ENCODE data around the gene CACNA1C.

Gene CACNA1C

DNA sequence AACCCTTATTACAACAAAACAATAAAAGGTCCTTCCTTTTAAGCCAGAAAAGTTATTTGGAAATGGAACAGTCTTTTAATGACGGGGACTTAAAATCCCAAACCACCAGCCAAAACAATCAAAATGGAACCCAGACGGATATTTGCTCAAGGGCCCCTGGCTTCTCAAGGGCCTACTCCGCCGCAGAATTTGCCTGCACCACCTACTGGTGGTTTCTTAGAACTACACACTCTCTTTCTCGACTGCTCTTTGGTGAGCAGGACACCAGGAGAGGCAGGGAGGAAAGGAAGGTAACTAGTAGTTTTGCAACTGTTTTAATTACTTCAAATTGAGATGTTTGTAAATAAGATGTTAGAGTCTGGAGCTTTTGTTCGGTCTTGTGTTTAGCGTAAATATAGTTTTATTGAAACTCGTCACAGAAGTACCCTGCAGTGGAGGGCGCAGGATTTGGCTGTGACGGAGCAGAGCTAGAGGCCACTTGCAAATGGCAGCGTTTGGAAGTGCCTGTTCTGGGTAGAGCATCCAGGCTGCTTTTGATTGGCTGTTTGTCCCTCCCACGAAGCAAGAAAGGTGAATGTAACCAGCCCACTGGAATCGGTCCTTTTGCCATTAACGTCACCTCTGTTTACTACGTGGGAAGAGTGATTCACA is 238.5 kb downstream of the CACNA1C start:
- no peak for DNase-seq (ENCODE audit: low read depth in 2 of 3, low spot score in 2 of 3)

DNA sequence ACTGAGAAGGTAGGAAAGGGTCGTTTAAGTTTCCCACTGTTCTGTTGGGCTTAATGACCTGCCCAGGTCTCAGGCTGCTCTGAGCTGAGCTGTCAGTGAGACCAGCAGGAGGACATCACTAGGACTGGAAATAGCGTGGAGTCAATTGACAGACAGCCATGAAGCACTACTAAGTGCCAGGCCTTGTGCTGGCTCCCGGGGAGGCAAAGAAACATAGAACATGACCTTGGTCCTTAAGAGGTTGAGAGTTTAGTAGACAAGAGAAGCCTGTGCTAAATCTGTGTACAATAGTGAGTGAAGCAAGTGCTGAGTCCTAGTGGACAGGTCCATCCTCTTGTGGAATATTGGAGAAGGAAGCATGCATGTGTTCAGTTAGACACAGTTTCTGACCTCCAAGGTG is 239.2 kb downstream of the CACNA1C start:
- DNase-seq (ENCODE audit: low read depth in 2 of 3, low spot score in 2 of 3), result no peak

DNA sequence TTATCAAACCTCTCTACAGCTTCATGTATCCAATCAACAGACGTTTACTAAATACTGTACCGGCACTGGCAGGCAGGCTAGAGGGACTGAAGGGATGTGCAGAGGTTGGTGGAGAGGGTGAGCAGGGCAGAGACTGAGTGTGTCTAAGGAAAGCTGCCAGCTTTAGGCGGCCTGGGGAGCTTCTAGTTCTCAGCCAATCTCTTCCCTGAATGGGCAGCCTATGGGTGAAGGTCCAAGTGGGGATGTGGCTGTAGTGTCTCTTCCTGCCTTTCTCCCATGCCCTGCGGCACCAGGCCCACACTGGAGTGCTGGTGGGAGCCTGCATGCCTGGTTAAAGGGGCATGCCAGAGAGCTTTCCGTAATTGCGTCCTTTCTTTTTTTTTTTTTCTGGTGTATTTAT is 239.8 kb downstream of the CACNA1C start:
- DNase-seq (ENCODE audit: low read depth in 2 of 3, low spot score in 2 of 3), result no peak

DNA sequence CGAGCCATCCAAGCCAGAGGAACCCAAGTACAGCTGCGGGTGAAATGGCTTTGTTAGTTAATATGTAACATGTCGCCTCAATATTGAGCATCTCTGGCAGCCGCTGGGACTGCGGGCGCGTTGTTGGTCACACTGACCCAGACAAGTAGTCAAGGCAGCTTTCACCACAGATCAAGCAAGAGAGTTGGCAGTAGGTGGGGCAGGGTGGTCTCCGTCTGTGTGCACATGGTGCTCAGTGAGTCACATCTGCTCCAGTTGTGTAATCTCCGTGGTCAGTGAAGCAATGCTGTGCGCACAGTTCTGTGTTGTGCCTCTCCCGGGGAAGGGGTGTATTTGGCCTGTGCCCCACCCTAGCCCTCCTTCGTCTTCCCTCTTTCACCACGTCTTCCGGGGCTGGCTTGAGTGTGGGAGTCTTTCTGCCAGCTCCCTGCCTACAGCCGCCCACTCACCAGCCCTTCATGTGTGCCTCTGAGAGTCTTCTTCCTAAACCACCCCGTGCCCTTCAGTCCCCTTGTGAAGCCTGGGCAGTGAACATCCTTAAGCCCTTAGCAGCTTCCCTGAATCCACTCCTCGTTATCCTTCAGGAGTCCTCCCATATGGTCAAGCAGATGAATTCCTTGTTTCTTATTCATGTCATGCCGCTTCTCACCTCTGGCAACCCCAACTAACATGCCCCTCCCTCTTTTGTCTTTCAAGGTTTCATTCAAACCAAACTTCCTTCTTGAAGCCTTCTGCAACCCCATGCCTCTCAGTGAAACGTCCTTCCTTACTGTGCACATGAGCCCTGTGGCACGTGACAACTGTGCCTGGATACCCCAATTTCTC is 242.1 kb downstream of the CACNA1C start:
- no peak for DNase-seq (ENCODE audit: low read depth in 2 of 3, low spot score in 2 of 3)

DNA sequence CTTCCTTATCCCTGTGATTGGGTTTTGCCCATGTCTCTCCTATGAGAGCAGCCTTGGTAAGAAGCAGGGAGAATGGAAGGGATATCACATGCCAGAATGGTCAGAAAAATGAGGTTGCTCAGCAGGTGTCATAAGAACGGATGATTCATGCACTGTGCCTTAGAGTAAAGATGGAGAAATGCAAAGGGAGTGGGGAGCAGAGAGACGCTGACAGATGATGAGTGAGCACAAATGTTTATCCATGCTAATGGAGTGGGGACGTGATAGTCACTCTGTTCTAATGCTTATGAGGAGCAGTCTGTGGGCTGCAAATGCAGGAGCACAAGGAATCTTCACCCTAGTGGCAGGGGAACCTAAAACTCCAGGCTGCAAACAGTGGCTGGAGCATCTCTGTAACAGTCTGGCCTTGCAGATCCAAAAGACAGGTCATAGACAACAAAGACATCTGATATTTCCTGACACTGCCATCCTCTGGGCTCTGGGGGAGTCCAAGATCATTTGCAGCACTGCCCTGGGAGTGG is 243.2 kb downstream of the CACNA1C start:
- DNase-seq (ENCODE audit: low read depth in 2 of 3, low spot score in 2 of 3), result no peak

DNA sequence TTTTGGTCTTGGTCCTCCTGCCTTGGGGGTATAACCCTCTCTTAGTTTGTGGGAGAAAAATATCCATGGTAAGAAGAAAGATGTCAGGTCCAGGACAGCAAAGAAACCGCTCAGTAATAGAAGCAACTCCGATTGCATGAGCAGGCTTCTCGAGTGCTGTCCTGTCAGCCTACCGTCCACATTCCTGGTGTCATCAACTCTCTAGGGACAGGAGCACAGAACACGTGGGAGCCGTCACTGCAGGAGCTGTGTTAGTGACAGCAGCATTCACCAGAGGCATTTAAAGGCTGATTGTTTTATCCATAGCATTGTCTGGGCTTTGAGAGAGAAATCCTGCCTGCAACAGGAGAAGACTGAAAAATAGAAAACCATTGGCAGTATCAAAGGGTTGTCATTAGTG is 244.2 kb downstream of the CACNA1C start:
- DNase-seq (ENCODE audit: low read depth in 2 of 3, low spot score in 2 of 3), result no peak

DNA sequence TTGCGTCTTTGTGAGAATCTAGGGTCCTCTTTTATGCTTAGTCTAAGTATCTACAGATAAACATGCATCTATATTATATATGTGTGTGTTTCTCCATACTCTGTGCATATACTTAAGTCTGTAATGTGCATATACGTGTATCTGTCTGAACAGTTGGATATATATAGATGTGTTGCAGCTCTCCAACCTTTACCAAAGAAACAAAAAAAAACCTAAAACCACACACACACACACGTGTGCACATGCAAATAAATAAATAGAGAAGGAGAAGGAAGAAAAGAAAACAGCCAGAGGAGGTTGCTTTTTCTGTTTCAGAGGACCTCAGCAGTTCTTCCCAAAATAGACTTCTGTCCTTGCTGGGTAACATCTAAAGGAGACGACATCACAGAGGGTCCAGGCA is 244.9 kb downstream of the CACNA1C start:
- DNase-seq (ENCODE audit: low read depth in 2 of 3, low spot score in 2 of 3), result no peak

DNA sequence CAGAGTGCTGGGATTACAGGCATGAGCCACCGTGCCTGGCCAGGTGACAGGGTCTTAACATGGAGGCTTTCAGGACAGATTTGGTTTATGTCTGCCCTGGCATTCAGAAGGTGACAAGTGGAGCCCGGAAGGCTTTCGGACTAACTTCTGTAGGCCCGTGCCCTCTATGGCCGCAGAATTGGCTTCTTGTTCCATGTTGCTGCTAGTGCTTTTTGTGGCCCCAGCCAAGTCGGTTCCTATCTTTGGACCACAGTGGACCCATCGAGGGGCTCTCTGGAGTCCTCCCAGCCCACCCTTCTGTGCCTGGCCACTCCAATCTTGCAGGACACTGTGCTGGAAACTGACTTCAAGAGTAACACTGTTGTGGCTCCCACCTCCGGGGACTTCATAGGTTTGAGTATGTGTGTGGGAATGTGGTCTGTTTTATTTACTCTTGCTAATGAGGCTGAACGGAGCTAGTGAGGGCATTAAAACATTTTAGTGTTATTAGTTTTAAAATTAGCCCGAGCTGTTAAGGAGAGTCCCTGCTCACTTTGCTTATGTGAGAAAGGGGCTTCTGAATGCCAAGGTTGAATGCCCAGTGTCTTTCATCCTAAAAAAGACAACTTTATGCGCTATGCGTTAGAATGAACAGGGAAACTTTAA is 245.9 kb downstream of the CACNA1C start:
- DNase-seq (ENCODE audit: low read depth in 2 of 3, low spot score in 2 of 3), result no peak

DNA sequence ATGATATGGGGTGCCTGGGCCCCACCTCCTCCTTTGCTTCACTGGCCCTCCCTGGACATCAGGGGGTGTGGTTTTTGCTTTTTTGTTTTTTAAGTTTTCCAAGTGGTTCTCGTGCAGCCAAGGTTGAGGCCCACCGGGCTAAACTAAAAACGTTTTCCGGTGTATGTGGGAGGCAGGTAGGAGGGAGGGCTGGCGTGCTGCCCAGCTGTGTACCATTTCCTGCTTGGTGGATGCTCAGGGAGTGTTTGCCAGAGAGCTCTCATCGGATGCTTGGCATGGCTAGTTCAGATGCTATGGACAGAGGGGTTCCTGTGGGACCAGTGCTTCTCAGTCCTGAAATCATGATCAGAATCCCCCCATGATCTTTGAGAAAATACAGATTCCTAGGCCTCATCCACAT is 246.4 kb downstream of the CACNA1C start:
- no peak for DNase-seq (ENCODE audit: low read depth in 2 of 3, low spot score in 2 of 3)

DNA sequence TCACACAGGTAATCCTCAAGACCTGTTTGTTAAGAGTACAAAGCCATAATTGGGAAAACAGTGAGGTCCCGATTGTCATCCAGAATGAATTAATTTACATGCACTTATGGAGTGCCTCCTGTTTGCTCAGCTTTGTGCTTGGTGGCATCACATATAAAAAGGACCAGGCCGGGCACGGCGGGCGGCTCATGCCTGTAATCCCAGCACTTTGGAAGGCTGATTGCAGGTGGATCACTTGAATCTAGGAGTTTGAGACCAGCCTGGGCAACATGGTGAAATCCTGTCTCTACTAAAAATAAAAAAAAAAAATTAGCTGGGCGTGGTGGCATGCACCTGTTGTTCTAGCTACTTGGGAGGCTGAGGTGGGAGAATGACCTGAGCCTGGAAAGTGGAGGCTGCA is 247.4 kb downstream of the CACNA1C start:
- DNase-seq (ENCODE audit: low read depth in 2 of 3, low spot score in 2 of 3), result no peak

DNA sequence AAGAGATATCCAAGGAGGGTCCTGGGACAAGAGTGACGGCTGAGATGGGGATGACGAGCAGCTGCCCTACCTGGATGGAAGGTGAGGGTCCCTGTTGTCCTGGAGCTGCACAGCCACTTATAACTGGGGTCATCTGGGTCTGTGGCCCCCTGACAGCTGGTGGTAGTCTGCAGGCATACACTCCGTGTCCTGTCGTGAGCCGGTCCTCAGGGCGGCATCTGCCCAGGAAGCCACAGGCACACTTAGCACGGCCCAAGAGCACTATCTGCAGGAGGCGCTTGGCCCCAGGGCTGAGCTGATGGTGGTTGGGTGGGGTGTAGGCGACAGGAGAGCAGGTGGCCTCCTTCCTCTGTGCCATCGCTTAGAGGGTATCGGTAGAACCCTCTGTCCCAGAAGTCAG is 248.1 kb downstream of the CACNA1C start:
- DNase-seq (ENCODE audit: low read depth in 2 of 3, low spot score in 2 of 3), result no peak

DNA sequence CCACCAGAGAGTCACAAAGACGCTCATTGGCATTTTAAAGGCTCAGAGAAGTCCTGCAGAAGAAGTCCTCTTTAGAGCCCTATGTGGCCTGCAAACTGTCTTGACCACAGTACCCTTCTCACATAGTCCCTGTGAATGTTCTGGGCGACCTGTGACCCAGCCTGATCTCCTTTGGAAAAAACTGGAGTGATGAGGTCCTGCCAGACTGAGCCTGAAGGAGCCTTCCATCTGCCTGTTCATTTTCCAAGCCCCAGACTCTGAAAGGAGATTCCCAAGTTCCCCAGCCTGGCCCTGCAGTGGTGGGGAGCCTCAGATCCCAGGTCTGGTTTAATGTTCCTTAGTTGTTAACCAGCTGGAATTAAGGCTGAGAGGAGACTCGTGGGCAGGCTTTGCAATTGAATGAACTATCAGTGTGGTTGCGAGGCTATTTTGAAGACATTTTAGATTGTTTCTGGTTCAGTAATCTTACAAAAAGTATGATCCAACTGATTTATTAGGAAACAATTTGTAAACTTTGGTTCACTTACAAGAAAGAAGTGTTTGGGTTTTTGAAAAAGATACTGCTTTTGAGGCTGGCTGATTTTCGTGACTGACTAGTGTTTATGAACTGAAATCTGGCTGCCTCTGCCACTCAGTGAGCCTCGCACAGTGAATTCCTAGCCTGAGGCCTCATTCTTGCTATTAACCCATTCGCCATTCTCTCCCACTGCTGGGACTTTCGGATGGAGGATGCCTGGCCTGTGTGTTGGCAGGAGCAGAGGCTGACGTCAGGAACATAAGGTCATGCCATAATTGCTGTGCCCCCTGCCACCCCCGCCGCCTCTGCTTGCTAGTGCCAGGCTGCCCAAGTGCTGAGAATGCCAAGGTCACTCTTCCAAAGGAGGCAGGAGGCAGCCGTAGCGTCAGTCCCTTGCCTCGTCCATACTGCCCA is 249.0 kb downstream of the CACNA1C start:
- no peak for DNase-seq (ENCODE audit: low read depth in 2 of 3, low spot score in 2 of 3)

DNA sequence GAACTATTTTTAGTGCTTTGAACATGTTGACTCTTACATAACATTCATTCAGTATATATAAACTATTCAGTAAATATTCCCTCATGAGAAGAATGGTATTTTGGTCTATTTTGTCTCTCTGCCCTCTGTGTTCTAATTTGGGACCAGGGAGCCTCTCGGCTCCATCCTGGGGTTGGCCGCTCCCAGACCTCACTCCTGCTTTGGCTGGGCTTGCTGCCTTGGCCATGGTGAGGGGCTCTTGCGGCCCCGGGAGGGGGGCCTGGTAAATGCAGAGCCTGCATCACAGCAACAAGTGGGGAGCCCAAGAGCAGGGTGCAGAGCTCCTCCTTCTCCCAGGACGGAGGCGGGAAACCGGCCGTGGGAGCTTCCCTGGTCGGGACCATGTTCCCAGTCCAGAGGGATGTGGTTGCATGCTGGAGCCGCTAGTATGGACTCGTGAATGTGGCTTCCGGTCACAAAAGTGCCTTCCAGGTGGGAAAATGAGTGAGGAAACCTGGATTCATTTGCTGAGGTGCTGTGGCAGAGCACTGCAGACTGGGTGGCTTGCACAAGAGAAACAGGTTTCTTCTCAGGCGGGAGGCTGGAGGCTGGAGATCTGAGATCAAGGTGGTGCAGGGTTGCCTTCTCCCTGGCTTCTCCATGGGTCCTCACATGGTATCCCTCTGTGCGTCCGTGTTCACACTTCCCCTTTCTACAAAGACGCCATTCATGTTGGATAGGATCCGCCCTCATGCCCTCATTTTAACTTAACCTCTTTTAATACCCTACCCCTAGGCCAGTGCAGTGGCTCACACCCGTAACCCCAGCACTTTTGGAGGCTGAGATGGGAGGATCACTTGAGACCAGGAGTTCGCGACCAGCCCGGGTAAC is 250.2 kb downstream of the CACNA1C start:
- no peak for DNase-seq (ENCODE audit: low read depth in 2 of 3, low spot score in 2 of 3)

DNA sequence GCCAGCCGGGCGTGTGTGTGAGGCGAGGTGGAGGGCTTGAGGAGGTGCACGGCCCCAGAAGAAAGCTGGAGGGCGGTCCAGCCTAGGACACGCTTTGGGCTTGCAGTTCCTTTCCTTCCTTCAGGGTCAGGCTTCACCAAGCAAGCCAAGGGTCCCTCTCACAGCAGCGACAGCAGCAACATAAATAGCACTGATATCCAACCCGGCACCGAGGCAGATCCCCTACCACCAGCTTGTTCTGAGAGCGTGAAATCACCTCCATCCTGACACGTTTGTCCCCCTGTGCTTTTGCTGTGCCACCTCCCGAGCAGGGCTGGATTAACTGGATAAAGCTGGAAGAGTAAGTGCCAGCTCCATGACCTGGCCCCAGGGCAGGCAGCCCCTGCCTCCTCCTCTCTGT is 251.4 kb downstream of the CACNA1C start:
- DNase-seq (ENCODE audit: low read depth in 2 of 3, low spot score in 2 of 3), result no peak

DNA sequence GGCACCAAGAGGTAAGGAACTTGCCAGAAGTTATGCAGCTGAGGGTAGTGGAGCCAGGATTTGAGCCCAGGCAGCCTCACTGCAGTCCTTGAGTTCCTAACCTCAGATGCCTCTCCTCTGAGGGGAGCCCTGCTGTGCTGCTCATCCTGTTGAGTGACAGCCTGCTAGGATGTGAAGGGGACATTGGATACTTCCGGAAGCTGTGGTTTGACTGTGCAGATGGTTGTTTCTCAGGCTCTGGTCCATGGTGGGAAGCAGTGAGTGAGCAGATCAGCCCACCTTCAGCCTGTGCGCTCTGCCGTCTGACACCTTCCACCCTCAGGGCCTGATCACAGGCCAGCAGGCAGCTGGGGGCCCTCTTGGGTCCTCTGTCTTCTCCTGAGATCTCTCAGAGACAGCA is 253.2 kb downstream of the CACNA1C start:
- DNase-seq (ENCODE audit: low read depth in 2 of 3, low spot score in 2 of 3), result no peak

DNA sequence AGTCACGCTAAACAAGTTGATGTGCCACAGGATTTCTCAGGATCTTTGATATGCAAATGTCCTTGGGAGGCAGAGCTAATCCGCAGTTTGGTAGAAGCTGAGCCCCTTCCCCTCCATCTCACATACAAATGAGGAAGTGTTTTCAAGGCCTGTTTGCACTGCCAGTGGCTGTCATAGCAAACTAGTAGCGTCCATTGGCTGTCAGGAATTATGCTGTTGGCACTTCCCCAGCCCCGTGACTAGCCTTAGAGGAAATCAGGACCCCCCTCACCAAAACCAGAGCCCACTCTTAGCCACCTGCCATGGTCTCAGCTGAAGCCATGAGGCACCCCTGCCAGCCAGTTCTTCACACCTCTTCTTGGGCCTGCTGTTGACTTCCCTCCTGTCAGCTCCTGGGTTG is 253.9 kb downstream of the CACNA1C start:
- no peak for DNase-seq (ENCODE audit: low read depth in 2 of 3, low spot score in 2 of 3)

DNA sequence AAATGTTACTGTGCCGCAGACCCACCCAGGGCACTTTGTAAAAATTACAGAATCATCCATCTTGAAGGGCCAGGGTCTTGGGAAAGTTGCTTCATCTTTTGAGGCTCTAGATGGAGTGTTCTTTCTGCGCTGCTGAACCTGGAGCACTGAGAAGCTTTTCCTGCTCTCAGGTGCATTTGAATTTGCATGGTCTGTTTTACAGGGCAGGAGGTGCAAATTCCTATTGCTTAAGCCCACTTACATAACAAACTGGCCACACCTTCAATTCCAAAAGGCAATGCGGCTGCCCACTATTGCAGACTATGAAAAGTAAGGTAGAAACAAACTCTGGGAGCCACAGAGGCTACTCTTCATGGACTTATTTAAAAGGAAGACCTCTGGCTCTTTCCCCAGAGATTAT is 254.8 kb downstream of the CACNA1C start:
- DNase-seq (ENCODE audit: low read depth in 2 of 3, low spot score in 2 of 3), result no peak

DNA sequence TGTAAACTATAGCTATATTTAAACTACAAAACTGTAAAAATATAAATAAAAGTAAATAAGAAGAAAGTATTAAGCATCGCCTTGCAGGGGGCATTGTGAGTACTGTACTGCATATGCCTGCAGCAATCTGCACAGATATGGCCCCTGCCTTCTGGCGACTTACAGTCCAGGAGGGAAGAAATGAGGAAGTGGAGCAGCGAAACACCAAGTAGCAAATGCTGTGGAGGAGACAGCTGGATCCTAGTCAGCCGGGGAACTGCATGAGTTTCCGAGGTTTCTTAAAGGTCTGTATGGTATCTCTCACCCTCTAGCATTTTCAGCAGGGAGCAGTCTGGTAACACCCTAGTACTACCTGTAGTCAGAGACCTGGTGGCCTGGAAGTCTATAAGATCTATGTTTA is 256.9 kb downstream of the CACNA1C start:
- DNase-seq (ENCODE audit: low read depth in 2 of 3, low spot score in 2 of 3), result no peak

DNA sequence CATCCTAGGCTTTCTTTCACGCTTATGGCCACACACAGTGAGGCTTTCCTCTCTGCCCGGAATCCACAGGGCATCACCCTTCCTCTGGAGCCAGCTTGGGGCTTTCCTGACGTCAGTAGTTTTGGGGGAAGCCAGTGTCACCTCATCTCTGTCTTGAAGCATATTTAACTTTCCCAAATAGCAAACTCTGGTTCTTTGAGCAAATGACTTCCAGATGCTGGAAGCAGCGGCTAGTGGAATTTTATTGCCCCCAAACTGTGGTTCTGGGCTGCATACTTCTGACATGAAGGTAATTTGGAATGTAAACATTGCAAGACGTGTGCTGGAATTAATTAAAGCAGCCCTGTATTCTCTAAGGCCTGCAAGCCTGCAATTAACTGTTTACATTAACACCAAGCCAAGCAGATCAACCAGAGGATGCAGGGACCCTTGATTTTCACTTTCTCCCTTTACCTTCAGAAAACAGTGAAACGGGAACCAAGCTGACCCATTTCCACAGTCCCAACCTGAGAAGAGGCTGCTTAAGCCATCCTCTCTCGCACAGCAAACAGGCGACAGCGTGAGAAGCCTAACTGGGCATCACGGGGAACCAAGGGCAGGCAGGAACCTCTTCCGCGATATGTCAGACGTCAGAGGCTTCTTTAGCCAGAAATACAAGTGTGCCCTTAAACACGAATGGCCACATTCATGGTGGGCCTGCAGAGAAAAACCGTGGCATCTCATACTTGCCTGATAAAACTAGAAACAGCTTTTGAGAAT is 258.4 kb downstream of the CACNA1C start:
- no peak for DNase-seq (ENCODE audit: low read depth in 2 of 3, low spot score in 2 of 3)
